Airway epithelial cell (primary cell): ENCODE results near the gene APLP1. TPM values are rescaled to one million over a fixed set of nuclear protein-coding genes. Genes with fewer than 3 reads are reported as not detected.

Experiments used
- total RNA-seq: library from RNA; depleted of rRNA; stranded (reverse); fragments of >200 nt; gene quantifications from 2 replicates; pipeline ENCODE4 v1.2.3, GENCODE V29; 2015

APLP1 gene
- 1.9 and 2.8 TPM in 2 replicates for total RNA-seq

GRCh38 chr19:35868172-35868822, at the start of gene APLP1:
Gene APLP1, plus strand, starts transcription at chr19:35868574. Its CDS starts 63 bp downstream, at chr19:35868637.

GRCh38 chr19:35852029-35852780, 16.2 kb upstream of the APLP1 start, which contains the start of gene NPHS1:
Gene NPHS1, minus strand, starts transcription at chr19:35852504. Its CDS starts 667 bp downstream, at chr19:35851837.

GRCh38 chr19:35856546-35857149, 11.7 kb upstream of the APLP1 start, which contains the start of gene KIRREL2:
Gene KIRREL2, plus strand, starts transcription at chr19:35856911. Its CDS starts 209 bp downstream, at chr19:35857120.

GRCh38 chr19:35901854-35902661, 33.7 kb downstream of the APLP1 start, which contains the start of gene HCST:
Gene HCST, plus strand, starts transcription at chr19:35902529. Its CDS starts 65 bp downstream, at chr19:35902594.

GRCh38 chr19:35908010-35908441, 39.7 kb downstream of the APLP1 start, which contains the start of gene TYROBP:
Gene TYROBP, minus strand, starts transcription at chr19:35908295. Its CDS starts 67 bp downstream, at chr19:35908228.

Other genes with a start within 250 kb of the APLP1 start
- gene RBM42, start 239.5 kb upstream of the APLP1 start, total RNA-seq = 103 and 118 TPM in 2 replicates
- 0.35 and 0.51 TPM in 2 replicates for gene ETV2, start 226.8 kb upstream of the APLP1 start, total RNA-seq
- 473 and 703 TPM in 2 replicates for gene COX6B1, start 220.3 kb upstream of the APLP1 start, total RNA-seq
- not detected in 2 replicates for gene UPK1A, start 202.1 kb upstream of the APLP1 start, total RNA-seq
- not detected in 2 replicates for gene ZBTB32, start 164.0 kb upstream of the APLP1 start, total RNA-seq
- 16.7 and 19.3 TPM in 2 replicates for gene KMT2B, start 150.6 kb upstream of the APLP1 start, total RNA-seq
- 6.3 and 6.7 TPM in 2 replicates for gene IGFLR1, start 126.1 kb upstream of the APLP1 start, total RNA-seq
- 7.9 and 9.1 TPM in 2 replicates for gene U2AF1L4, start 123.2 kb upstream of the APLP1 start, total RNA-seq
- 45.9 and 62.3 TPM in 2 replicates for gene PSENEN, start 122.9 kb upstream of the APLP1 start, total RNA-seq
- 10.4 and 43.5 TPM in 2 replicates for gene LIN37, start 120.0 kb upstream of the APLP1 start, total RNA-seq
- gene HSPB6, start 111.5 kb upstream of the APLP1 start, total RNA-seq = 0.35 TPM in 1 of 2 replicates, not detected in the other
- 6.5 and 19.5 TPM in 2 replicates for gene PROSER3, start 110.4 kb upstream of the APLP1 start, total RNA-seq
- gene ARHGAP33, start 93.0 kb upstream of the APLP1 start, total RNA-seq = 5.6 and 7.5 TPM in 2 replicates
- not detected in 2 replicates for gene PRODH2, start 55.7 kb upstream of the APLP1 start, total RNA-seq
- not detected in 2 replicates for gene NPHS1, start 16.1 kb upstream of the APLP1 start, total RNA-seq
- gene KIRREL2, start 11.7 kb upstream of the APLP1 start, total RNA-seq = 0.14 TPM in 1 of 2 replicates, not detected in the other
- gene NFKBID, start 32.0 kb downstream of the APLP1 start, total RNA-seq = 4.8 and 21.3 TPM in 2 replicates
- gene HCST, start 34.0 kb downstream of the APLP1 start, total RNA-seq = not detected in 2 replicates
- not detected in 2 replicates for gene TYROBP, start 39.7 kb downstream of the APLP1 start, total RNA-seq
- gene LRFN3, start 67.8 kb downstream of the APLP1 start, total RNA-seq = 6.5 and 10.8 TPM in 2 replicates
- gene SDHAF1, start 126.6 kb downstream of the APLP1 start, total RNA-seq = 34.6 and 81.5 TPM in 2 replicates
- 2.9 and 3.9 TPM in 2 replicates for gene SYNE4, start 140.2 kb downstream of the APLP1 start, total RNA-seq
- gene ALKBH6, start 145.6 kb downstream of the APLP1 start, total RNA-seq = 38.7 and 48.2 TPM in 2 replicates
- gene CLIP3, start 164.3 kb downstream of the APLP1 start, total RNA-seq = 0.19 and 0.28 TPM in 2 replicates
- gene THAP8, start 185.7 kb downstream of the APLP1 start, total RNA-seq = 3.5 and 6.8 TPM in 2 replicates
- gene WDR62, start 186.3 kb downstream of the APLP1 start, total RNA-seq = 4.3 and 5.4 TPM in 2 replicates
- not detected in 2 replicates for gene OVOL3, start 242.6 kb downstream of the APLP1 start, total RNA-seq
- 52.7 and 73.0 TPM in 2 replicates for gene POLR2I, start 246.3 kb downstream of the APLP1 start, total RNA-seq
- 239 and 256 TPM in 2 replicates for gene TBCB, start 246.9 kb downstream of the APLP1 start, total RNA-seq